Measurements from ENCODE around the gene HHAT.
A peak's percentile ranks its signal among the peaks of the same experiment; 100 is the strongest.

Gene HHAT

GRCh38 chr1:210440081-210440480 is 111.4 kb downstream of the HHAT start:
- DNase-seq (ENCODE audit: low read depth): no peak

DNA sequence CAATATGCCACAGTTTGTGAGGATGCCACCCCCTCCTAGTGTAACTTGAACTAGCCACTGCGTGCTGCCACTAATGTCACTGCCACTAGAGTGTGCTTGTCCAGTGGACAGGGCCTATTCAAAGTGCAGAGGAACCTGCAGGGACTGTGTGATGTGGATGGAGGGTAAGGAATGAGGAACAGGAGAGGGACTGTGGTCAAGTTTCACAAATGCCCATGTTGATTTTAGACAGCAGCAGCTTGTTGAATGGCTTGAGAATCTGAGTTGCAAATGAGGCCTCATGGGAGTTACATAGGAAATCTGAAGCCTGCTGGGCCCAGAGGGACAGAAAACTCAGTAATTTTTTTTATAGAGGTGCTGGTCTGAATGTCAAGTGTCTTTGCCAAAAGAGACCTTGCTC is 112.3 kb downstream of the HHAT start:
- DNase-seq (ENCODE audit: low read depth): no peak

GRCh38 chr1:210445485-210445884 is 116.8 kb downstream of the HHAT start:
- DNase-seq (ENCODE audit: low read depth): no peak

GRCh38 chr1:210445931-210446330 is 117.2 kb downstream of the HHAT start:
- DNase-seq (ENCODE audit: low read depth): no peak

- DNase-seq (ENCODE audit: low read depth): peak; percentile 53
Observed at GRCh38 chr1:210446479-210446878, 117.8 kb downstream of the HHAT start.

GRCh38 chr1:210447456-210448057 is 118.9 kb downstream of the HHAT start:
- no peak for DNase-seq (ENCODE audit: low read depth)

- no peak for DNase-seq (ENCODE audit: low read depth)
Observed at GRCh38 chr1:210448297-210448892, 119.7 kb downstream of the HHAT start.

GRCh38 chr1:210455840-210456603 is 127.3 kb downstream of the HHAT start:
- DNase-seq (ENCODE audit: low read depth): no peak

GRCh38 chr1:210456731-210457255 is 128.1 kb downstream of the HHAT start:
- no peak for DNase-seq (ENCODE audit: low read depth)

GRCh38 chr1:210457568-210457967 is 128.9 kb downstream of the HHAT start:
- no peak for DNase-seq (ENCODE audit: low read depth)

DNA sequence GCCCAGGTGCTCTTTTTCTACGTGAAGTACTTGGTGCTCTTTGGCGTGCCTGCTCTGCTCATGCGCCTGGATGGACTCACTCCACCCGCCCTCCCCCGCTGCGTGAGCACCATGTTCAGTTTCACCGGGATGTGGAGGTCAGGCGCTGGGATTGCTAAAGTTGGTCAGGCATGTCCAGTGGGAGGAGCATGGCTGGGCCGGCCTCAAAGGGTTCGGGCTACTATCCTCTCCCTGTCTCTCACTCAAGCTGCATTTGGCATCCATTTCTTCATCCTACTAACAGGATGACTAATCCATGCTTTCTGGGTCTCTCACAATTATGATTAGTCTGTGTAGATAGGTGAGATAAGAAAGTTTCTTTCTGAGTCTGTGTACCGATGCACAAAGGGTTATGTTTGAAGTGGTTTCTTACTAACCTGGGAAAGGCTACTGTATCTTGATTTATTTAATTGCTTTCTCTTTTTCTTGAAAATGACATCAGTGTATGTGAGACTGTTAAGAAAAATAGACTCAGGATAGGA is 135.9 kb downstream of the HHAT start:
- DNase-seq (ENCODE audit: low read depth): no peak

DNA sequence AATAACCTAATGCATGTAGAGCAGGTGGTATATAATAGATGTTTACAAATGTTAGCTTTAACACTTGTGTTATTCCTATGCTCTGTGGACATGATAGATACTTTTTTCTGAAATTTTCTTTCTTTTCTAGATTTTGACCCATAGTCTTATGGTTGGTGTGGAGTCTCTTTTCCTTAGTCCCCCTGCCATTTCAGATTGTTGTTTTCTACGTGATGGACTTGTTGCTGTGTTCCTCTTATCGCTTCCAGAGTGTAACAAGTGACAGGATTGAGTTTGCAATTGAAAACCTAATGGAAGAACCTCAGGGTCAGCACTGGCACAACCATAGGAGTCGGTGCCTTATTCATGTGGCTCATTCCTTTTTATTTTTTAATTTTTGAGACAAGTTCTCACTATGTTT is 136.4 kb downstream of the HHAT start:
- no peak for DNase-seq (ENCODE audit: low read depth)

DNA sequence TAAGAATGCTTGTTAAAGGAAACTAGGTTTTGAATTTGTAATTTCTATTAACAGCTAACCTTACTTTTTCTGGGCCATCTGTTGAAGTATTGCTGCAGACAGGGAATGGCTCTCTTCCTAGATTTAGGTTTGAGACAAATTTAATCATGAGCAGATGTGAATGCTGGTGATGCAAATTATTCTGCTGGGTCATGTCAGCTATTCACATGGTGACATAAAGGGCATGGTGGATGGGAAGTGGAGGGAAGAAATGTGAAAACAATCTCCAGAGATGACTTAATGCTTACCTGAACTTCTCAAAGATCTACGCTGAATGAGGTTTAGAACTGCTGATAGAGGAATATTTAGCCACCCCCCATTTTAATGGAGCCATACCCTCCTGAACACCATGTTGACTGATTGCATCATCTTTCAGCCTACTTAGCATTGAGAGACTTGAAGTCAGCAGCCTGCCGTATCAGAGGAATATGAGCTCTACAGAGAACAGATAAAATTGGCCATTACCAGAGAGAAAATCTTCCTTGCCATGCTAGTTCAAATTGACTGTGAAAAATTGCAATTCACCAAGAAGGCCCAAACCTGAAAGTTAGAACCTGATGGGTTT is 138.8 kb downstream of the HHAT start:
- DNase-seq (ENCODE audit: low read depth): no peak

DNA sequence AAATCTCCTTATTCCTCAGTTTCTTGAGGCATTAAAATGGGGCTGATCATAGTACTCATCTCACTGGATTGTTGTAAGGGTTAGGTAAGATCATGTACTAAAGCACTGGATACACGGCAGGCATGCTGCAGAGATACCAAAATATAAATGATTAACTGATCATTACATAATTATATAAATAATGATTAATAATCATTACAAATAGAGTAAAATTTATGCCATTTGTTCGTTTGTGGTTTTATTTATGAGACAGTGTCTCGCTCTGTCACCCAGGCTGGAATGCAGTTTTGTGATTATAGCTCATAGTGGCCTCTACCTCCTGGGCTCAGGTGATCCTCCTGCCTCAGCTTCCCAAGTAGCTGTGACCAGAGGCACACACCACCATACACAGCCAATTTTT is 140.7 kb downstream of the HHAT start:
- no peak for DNase-seq (ENCODE audit: low read depth)

- DNase-seq (ENCODE audit: low read depth): no peak
Observed at GRCh38 chr1:210475321-210475720, 146.6 kb downstream of the HHAT start.

DNA sequence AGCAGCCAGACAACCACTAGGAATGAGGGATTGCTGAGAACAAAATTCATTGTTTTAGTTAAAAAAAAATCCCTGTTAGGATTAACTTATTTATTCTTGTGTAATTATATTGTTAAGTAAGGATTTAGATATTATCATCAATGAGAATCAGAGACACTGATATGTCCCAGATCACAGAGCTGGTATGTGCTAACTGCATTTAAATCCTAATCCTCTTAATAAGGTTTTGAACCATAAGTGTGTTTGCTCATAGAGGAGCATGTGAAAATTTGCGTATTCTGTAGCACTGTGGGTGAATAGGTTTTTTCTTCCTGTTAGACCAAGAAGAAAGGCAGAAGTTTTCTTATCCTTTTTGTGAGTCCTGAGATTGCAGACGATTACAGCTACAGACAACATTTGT is 147.1 kb downstream of the HHAT start:
- no peak for DNase-seq (ENCODE audit: low read depth)

GRCh38 chr1:210476730-210477129 is 148.0 kb downstream of the HHAT start:
- no peak for DNase-seq (ENCODE audit: low read depth)

DNA sequence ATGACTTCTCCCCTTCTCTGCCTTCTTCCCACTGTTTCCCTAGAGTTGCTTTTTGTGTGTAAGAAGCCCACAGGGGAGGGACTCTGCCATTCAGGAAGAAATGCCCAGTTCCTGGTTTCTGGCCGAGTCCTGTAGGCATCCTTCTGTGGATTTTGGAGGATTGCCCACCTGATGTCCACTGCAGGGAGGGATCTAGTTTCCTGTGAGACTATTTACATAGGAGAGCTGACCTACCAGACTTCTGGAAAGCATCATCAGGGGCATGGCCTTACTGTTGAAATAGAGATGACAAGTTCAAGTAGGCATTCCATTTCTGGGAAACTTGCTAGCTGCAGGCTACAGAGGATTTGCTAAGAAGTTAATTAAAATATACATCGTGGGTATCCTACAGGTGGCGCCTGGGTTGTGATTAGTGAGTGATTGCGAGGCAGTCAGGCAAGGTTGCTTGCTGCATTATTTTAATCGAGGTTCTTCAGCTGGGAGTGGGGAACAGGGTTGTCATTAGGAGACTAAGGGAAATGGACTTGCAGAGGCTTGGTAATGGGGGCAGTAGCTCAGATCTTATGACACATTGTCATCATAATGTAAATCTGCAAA is 148.7 kb downstream of the HHAT start:
- no peak for DNase-seq (ENCODE audit: low read depth)

DNA sequence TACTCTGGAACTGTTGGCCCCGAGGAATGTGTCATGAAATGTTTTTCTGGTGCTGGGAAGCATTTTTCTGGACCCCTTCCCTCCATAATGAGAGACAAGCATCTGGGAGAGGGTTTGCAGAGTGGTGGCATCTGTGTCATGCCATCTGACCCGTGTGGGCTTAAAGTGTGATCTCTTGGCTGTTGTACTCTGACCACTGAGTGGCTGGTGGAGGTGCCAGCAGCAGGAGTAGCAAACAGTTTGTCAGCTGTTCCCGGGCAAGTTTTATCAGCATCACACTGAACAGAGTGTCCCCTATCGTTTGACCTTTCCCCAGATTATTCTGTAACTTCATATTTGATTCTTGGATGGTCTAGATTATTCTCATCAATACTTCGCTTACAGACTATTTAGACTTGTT is 150.1 kb downstream of the HHAT start:
- DNase-seq (ENCODE audit: low read depth): no peak

DNA sequence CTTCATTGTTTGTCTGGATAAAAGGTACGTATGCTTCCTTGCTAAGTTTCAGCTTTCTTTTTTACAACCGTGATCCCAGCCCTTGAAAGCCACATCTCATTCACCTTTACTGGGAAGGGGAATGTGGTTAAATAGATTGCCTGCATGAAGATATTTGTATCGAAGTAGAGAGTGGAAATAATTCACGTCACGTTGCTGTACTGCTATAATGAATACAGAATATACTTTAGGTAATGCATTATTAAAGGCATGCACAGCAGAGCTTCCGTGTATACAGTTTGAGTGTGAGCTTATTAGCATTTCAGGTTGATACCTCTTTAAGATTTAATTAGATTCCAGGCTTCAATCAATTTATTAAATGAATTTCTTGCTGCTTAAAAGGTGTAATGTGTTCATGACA is 153.8 kb downstream of the HHAT start:
- no peak for DNase-seq (ENCODE audit: low read depth)

GRCh38 chr1:210482945-210483617 is 154.4 kb downstream of the HHAT start:
- no peak for DNase-seq (ENCODE audit: low read depth)

- DNase-seq (ENCODE audit: low read depth): no peak
Observed at GRCh38 chr1:210483821-210484220, 155.1 kb downstream of the HHAT start.

Measured in stimulated activated CD8-positive, alpha-beta memory T cell treated with anti-CD3 and anti-CD28 coated beads, Interleukin-15, amount 100 ng/mL, for 1 hour (primary cell).